K562 (cell line): Measurements from ENCODE around the gene RPS10. TPM values are rescaled to one million over a fixed set of nuclear protein-coding genes. Genes with fewer than 3 reads are reported as not detected.
A peak's percentile ranks its signal among the peaks of the same experiment; 100 is the strongest.

Experiments
- ATAC-seq: fragments of 200-7000 bp; cut with Tn5 transposase; 3 replicates; pipeline ENCODE4 v1.9.1; 2020; ENCODE audit warnings: moderate library complexity
- BruUV-seq: library from RNA; stranded (reverse); fragments of 400-500 nt; replicated peaks from 2 replicates; lab custom pipeline; 2021; lab: Mats Ljungman, UMichigan
- CTCF ChIA-PET: fragments of 300-600 bp; formaldehyde crosslinking; extraction: SDS; loops from one replicate; lab custom pipeline; 2021; ENCODE audit warnings: low intra/inter-chr PET ratio; lab: Yijun Ruan, JAX
- POLR2A ChIA-PET: fragments of 300-600, 350-650 bp; sonication (Branson Sonifier 250); formaldehyde crosslinking; extraction: SDS; loops from one replicate; lab custom pipeline; 2021; ENCODE audit warnings: antibody characterized with exemption, inconsistent platforms; lab: Yijun Ruan, JAX
- DNase-seq, 4 experiments: peaks; one replicate each; pipeline versions ENCODE4 v3.0.0 to v3.0.0-alpha.2; 2011 to 2018; ENCODE audit warnings: low spot score in 3 of 4, mixed read lengths in 3 of 4; ENCODE audit errors: extremely low read depth in 1 of 4
- FAIRE-seq: peaks from 2 replicates; lab custom pipeline; 2011; peaks lifted over from hg19 to GRCh38; lab: Jason Lieb, UNC
- H2AFZ ChIP-seq: 2 replicates; pipeline ENCODE4 v1.6.0; 2011; ENCODE audit warnings: low read depth, low read length, control low read depth, inconsistent platforms
- H3K27ac ChIP-seq: fragments of 200-600 bp; 3 replicates; pipeline ENCODE4 v1.8.0; 2011; ENCODE audit warnings: low read depth, mild to moderate bottlenecking, control low read depth, inconsistent platforms, low read length, moderate library complexity, mixed read lengths; ENCODE audit errors: extremely low read depth
- H3K27me3 ChIP-seq, 2 experiments: fragments of 300-600 bp in 1 of 2; 2 replicates in 1 of 2; 3 replicates in 1 of 2; pipeline versions ENCODE4 v1.6.0 to v1.8.0; 2011; ENCODE audit warnings: inconsistent platforms in 2 of 2, low read length in 2 of 2, mild to moderate bottlenecking in 1 of 2, mixed read lengths in 1 of 2, moderate library complexity in 1 of 2; ENCODE audit not compliant: control insufficient read depth in 2 of 2, insufficient read depth in 2 of 2
- H3K36me3 ChIP-seq: fragments of 300-600 bp; 3 replicates; pipeline ENCODE4 v1.8.0; 2011; ENCODE audit warnings: mild to moderate bottlenecking, low read length, inconsistent platforms; ENCODE audit not compliant: control insufficient read depth, insufficient read depth
- H3K4me1 ChIP-seq, 2 experiments: fragments of 200-600 bp in 1 of 2; replicated peaks in 1 of 2; 2 replicates in 1 of 2; 3 replicates in 1 of 2; pipeline versions ENCODE4 v1.5.1 to v1.8.0; 2011; ENCODE audit warnings: inconsistent platforms in 2 of 2, low read length in 2 of 2, mild to moderate bottlenecking in 1 of 2, mixed read lengths in 1 of 2, moderate library complexity in 1 of 2; ENCODE audit not compliant: control insufficient read depth in 2 of 2, insufficient read depth in 2 of 2
- H3K4me2 ChIP-seq: 2 replicates; pipeline ENCODE4 v1.6.1; 2011; ENCODE audit warnings: low read length, control low read depth, inconsistent platforms, mixed read lengths; ENCODE audit not compliant: insufficient read depth
- H3K4me3 ChIP-seq: fragments of 200-600 bp; sonication (generic), shearing (Covaris generic); 2 replicates; pipeline ENCODE4 v1.5.1; 2016; ENCODE audit warnings: control low read depth, inconsistent platforms
- H3K79me2 ChIP-seq: fragments of 200-600 bp; 3 replicates; pipeline ENCODE4 v1.8.0; 2011; ENCODE audit warnings: low read length, inconsistent platforms; ENCODE audit not compliant: control insufficient read depth, insufficient read depth
- H3K9ac ChIP-seq, 2 experiments: 2 replicates each; pipeline versions ENCODE4 v1.6.0 to v1.6.1; 2011; ENCODE audit warnings: low read depth in 2 of 2, low read length in 2 of 2, control low read depth in 1 of 2, inconsistent platforms in 1 of 2, mild to moderate bottlenecking in 1 of 2, mixed read lengths in 1 of 2; ENCODE audit not compliant: insufficient read depth in 1 of 2
- H3K9me1 ChIP-seq: one replicate; pipeline ENCODE4 v1.6.0; 2011; ENCODE audit warnings: inconsistent platforms, mild to moderate bottlenecking, low read length, moderate library complexity; ENCODE audit not compliant: control insufficient read depth, insufficient read depth
- H3K9me3 ChIP-seq: replicated peaks from 2 replicates; pipeline ENCODE4 v1.5.1; 2011; ENCODE audit warnings: low read depth, low read length, inconsistent platforms; ENCODE audit not compliant: control insufficient read depth, insufficient read depth
- H4K20me1 ChIP-seq: replicated peaks from 2 replicates; pipeline ENCODE4 v1.6.1; 2011; ENCODE audit warnings: low read length, inconsistent platforms, mixed read lengths; ENCODE audit not compliant: control insufficient read depth, insufficient read depth
- CREB1 ChIP-seq, 2 experiments: sonication (generic) in 1 of 2; formaldehyde crosslinking in 1 of 2; IDR thresholded peaks; 2 replicates each; pipeline versions ENCODE4 v1.6.1 to v1.8.0; 2012 to 2022; ENCODE audit warnings: inconsistent platforms in 1 of 2, mild to moderate bottlenecking in 1 of 2, missing genetic modification reagents in 1 of 2, moderate library complexity in 1 of 2
- FOXP1 ChIP-seq: sonication (generic); formaldehyde crosslinking; IDR thresholded peaks from 2 replicates; pipeline ENCODE4 v1.8.0; 2022; ENCODE audit warnings: mild to moderate bottlenecking, missing genetic modification reagents
- HLTF ChIP-seq: fragments of 450-650 bp; IDR thresholded peaks from 2 replicates; pipeline ENCODE4 v1.6.1; 2016
- NR2F6 ChIP-seq: fragments of 450-650 bp; formaldehyde crosslinking; IDR thresholded peaks from 2 replicates; pipeline ENCODE4 v1.4.0; 2020; ENCODE audit warnings: mild to moderate bottlenecking
- RBM25 ChIP-seq: fragments of 200-400 bp; formaldehyde crosslinking; IDR thresholded peaks from 2 replicates; pipeline ENCODE4 v1.6.1; 2018; ENCODE audit warnings: low read length, low read depth, moderate library complexity; ENCODE audit not compliant: severe bottlenecking
- RCOR1 ChIP-seq, 2 experiments: IDR thresholded peaks; 2 replicates each; pipeline ENCODE4 v1.6.1; 2012; ENCODE audit warnings: low read depth in 2 of 2, low read length in 2 of 2, borderline replicate concordance in 1 of 2, improper control_type of control experiment in 1 of 2
- TCFL5 ChIP-seq: fragments of 250-450 bp; sonication (Bioruptor Pico); conservative IDR thresholded peaks from 2 replicates; pipeline ENCODE4 v1.6.1; 2021; ENCODE audit warnings: mild to moderate bottlenecking, moderate library complexity, matching md5 sums
- XRCC5 ChIP-seq: fragments of 200-400 bp; formaldehyde crosslinking; IDR thresholded peaks from 2 replicates; pipeline ENCODE4 v1.6.1; 2017; ENCODE audit warnings: low read depth, mild to moderate bottlenecking, low read length
- ZNF197 ChIP-seq: fragments of 200-800 bp; sonication (Bioruptor generic); IDR thresholded peaks from 2 replicates; pipeline ENCODE4 v1.6.1; 2016; ENCODE audit warnings: low read depth, missing genetic modification characterization, missing compliant biosample characterization
- WGBS: fragments of 100-300 bp; shearing (Covaris generic); methylation state at CpG from one replicate; pipeline ENCODE4 v1.1.6; 2016; ENCODE audit warnings: low coverage, mixed read lengths; ENCODE audit not compliant: insufficient coverage; ENCODE audit errors: missing lambda C conversion rate; 5-methylcytosine and 5-hydroxymethylcytosine counted together
- in situ Hi-C: fragments of 300-500 bp; cut with MboI; formaldehyde crosslinking; loops from 4 replicates; pipeline ENCODE4 v1.15.0; 2018; ENCODE audit warnings: inconsistent platforms, mixed read lengths
- intact Hi-C: fragments of 100-400 bp; cut with micrococcal nuclease; formaldehyde crosslinking; loops from 2 replicates; pipeline ENCODE4 v1.14.2; 2022
- polyA plus RNA-seq, 8 experiments: library from polyadenylated mRNA; depleted of rRNA in 4 of 8; stranded (reverse) in 5 of 8; unstranded in 3 of 8; fragments of >200 nt; fragmentation: Nextera tagmentation in 2 of 8; fragmentation: Illumina TruSeq in 1 of 8; extraction: Ambion mirVana in 2 of 8; extraction: Trizol in 1 of 8; gene quantifications; 2 replicates each; pipeline versions ENCODE4 v1.2.1 to v1.2.3, GENCODE V29; 2011 to 2014; ENCODE audit warnings: inconsistent platforms in 1 of 8, missing spikeins in 1 of 8
- total RNA-seq, 7 experiments: library from RNA; depleted of rRNA in 6 of 7; stranded (reverse); fragments of >200 nt in 6 of 7; fragmentation: Illumina TruSeq in 2 of 7; extraction: Trizol in 2 of 7; gene quantifications; 2 replicates each; pipeline versions ENCODE4 v1.2.1 to v1.2.3, GENCODE V29; 2011 to 2021; ENCODE audit warnings: low replicate concordance in 1 of 7
- TF ChIP-seq, protein P1 (sequence below): sonication (generic); formaldehyde crosslinking; IDR thresholded peaks from 2 replicates; pipeline ENCODE4 v1.9.0; 2022; ENCODE audit warnings: mild to moderate bottlenecking, missing genetic modification reagents
- TF ChIP-seq, protein P2 (sequence below): fragments of 200-800 bp; sonication (Bioruptor generic); IDR thresholded peaks from 2 replicates; pipeline ENCODE4 v1.6.1; 2017; ENCODE audit warnings: missing genetic modification characterization, missing compliant biosample characterization
- TF ChIP-seq, protein P3 (sequence below): fragments of 450-650 bp; IDR thresholded peaks from 2 replicates; pipeline ENCODE4 v1.6.1; 2016

RPS10 gene
- total and polyA plus RNA-seq, 9 of the 15 experiments (the other 6 are each of a cell fraction or from before 2014, with no cell fraction given): 2,680 to 5,251 (median 3,876) TPM

DNA sequence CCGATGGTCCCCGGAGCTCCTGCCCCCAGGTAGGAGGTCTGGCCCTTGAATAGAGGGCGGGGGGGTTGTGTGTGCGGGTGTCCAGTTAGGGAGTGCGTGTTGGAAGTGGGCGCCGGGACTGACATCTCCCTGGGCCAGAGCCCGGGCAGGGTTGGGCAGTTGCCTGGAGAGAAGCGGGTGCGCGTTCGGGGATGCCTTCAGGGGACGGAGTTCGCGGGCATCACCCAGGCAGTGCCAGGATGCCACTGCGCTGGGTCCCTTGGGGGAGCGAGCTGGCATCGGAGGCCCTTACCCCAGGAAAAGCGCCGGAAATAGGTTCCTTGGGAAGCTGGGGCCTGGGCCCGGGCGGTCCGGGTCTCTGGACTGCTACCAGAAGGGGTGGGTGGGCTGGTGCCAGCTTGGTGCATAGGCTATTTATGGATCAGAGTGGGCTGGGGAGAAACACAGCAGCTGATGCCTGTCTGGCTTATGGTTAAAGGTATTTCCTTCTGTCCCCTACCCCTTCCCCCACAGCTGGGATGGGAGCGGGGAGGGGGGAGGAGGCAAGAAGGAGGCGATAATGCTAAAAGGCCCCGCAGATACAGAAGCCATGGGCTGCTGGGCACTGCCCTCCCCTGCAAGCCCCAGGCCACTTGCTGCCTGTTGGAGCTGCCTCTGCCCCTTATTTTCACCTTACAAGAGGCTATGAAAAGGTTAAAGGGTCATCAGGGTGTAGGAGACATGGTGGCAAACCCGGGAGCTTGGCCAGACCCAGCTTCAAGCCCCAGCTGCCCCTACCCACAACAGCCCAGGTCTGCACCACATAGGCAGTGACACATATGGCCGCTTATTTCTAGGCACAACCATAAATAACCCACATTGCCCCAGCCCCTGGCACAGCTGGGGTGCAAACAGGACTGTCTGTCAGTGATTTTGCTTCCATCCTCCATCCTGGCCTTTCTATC lies 40.6 kb upstream of the RPS10 start (continued):
- TF ChIP-seq NR2F6 (CRISPR knock-in tag): no peak
- 0 out of 2 replicates have a peak, but pooled peaks have one; percentile 4 for TF ChIP-seq FOXP1 (CRISPR knock-in tag)
- TF ChIP-seq TCFL5 (CRISPR knock-in tag): no peak
- TF ChIP-seq, all 486 proteins: peak for 5

DNA sequence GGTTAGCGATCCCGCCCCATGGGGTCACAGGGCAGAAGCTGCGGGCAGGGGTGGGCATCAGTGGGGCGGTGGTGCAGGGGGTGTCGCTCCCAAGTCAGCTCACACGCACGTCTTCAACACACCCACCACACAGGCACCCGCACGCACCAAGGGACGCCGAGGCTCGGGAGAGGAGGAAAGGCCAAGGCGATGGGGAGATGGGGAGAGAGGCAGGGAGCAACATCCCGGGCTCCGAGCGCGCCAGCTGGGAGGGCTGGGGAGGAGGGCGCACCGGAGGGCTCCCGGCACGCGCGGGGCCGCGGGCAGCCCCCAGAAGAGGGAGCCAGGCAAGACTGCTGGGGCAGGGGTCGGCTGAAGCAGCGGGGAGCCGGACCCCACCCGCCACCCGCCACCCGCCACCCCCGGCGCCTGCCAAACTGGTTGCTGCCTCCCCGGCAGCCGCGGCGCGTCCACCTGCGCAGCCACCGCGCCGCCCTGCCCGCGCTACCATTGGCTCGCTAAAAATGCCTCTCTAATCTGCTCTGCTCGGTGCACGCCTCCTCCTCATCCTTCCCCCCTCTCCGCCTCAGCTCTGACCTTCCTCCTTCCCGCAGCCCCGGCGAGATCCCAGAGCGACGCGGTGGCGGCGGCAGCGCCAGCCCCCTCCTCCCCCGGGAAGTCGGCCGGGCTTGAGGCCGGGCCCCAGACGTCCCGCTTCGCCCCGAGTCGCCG lies 39.8 kb upstream of the RPS10 start, which contains the start of gene PACSIN1:
Gene PACSIN1, plus strand, starts transcription at position 546 of the 711 bp plus-strand sequence. CDS start 60,230 bp downstream, outside the sequence.
- peak within 1 kb of the TSS; percentile 91 for H2AFZ ChIP-seq
- CTCF ChIA-PET: interaction anchor here (0.6 kb wide), 1 partner anchor 61 kb away, joined by 7 read pairs; no protein-coding TSS in a partner anchor
- no peaks in the 10 kb centered on the region for H4K20me1 ChIP-seq
- H3K4me1 ChIP-seq: peaks cover 9 to 21% of the 10 kb centered on the region in 2 experiments; a peak in 4 of 5 replicates
- no peaks in the 10 kb centered on the region for H3K9me1 ChIP-seq
- no TSS peak for BruUV-seq
- H3K27ac ChIP-seq: no peak within 1 kb of the TSS
- POLR2A ChIA-PET: interaction anchor here (0.5 to 2.8 kb wide), 8 partner anchors 10 to 586 kb away, joined by 3 to 10 read pairs (median 4); partner anchors contain the start of genes HMGA1 and RPS10
- H3K4me2 ChIP-seq: peak within 1 kb of the TSS; percentile 72
- intact Hi-C loops (no loop called here), in situ Hi-C loops (loop anchor here (25.0 kb wide), 1 partner anchor 672 kb away; the partner anchor contains the start of gene TCP11)
- WGBS: 5% methylated on average over 47 of the region's 67 CpGs
- H3K27me3 ChIP-seq: no peaks in the 10 kb centered on the region
- FAIRE-seq (peak; percentile 71), ATAC-seq (peak; percentile 93), DNase-seq (peak; percentile 84 to 90 (median 87))
- no peaks in the 10 kb centered on the region for H3K9me3 ChIP-seq
- H3K9ac ChIP-seq: peak within 1 kb of the TSS; percentile 15 to 89; a peak in 3 of 4 replicates
- H3K4me3 ChIP-seq: peak within 1 kb of the TSS; percentile 45
- no peaks in the 10 kb centered on the region for H3K36me3 ChIP-seq
- no peaks in the 10 kb centered on the region for H3K79me2 ChIP-seq
- TF ChIP-seq ZNF197 (no peak), XRCC5 (no peak), RBM25 (peak; percentile 68), HLTF (no peak), CREB1 (IDR thresholded peaks at IDR 0.05) (peak; percentile 72; the same call in 1 of the 2 replicates), CREB1 (CRISPR knock-in tag; IDR thresholded peaks at IDR 0.05) (no peak), RCOR1 (IDR thresholded peaks at IDR 0.05; ENCODE audit: borderline replicate concordance in 1 of 2, low read depth in 2 of 2, low read length in 2 of 2) (peak in 1 of 2 experiments; percentile 60; a peak in 1 of 4 replicates)
- TF ChIP-seq, protein P1, sequence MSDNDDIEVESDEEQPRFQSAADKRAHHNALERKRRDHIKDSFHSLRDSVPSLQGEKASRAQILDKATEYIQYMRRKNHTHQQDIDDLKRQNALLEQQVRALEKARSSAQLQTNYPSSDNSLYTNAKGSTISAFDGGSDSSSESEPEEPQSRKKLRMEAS (CRISPR knock-in tag): peak; percentile 49
- TF ChIP-seq, protein P2, sequence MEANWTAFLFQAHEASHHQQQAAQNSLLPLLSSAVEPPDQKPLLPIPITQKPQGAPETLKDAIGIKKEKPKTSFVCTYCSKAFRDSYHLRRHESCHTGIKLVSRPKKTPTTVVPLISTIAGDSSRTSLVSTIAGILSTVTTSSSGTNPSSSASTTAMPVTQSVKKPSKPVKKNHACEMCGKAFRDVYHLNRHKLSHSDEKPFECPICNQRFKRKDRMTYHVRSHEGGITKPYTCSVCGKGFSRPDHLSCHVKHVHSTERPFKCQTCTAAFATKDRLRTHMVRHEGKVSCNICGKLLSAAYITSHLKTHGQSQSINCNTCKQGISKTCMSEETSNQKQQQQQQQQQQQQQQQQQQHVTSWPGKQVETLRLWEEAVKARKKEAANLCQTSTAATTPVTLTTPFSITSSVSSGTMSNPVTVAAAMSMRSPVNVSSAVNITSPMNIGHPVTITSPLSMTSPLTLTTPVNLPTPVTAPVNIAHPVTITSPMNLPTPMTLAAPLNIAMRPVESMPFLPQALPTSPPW (CRISPR knock-in tag): peak; percentile 47
- TF ChIP-seq, protein P3, sequence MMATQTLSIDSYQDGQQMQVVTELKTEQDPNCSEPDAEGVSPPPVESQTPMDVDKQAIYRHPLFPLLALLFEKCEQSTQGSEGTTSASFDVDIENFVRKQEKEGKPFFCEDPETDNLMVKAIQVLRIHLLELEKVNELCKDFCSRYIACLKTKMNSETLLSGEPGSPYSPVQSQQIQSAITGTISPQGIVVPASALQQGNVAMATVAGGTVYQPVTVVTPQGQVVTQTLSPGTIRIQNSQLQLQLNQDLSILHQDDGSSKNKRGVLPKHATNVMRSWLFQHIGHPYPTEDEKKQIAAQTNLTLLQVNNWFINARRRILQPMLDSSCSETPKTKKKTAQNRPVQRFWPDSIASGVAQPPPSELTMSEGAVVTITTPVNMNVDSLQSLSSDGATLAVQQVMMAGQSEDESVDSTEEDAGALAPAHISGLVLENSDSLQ: peak; percentile 35; the same call in 1 of the 2 replicates
